ENCODE results near the gene NEGR1. TPM values are rescaled to one million over a fixed set of nuclear protein-coding genes. Genes with fewer than 3 reads are reported as not detected.

The NEGR1 gene
- total and polyA plus RNA-seq, 7 experiments from 2014 or later: 0.08 to 1.2 TPM; not detected in 5

DNA sequence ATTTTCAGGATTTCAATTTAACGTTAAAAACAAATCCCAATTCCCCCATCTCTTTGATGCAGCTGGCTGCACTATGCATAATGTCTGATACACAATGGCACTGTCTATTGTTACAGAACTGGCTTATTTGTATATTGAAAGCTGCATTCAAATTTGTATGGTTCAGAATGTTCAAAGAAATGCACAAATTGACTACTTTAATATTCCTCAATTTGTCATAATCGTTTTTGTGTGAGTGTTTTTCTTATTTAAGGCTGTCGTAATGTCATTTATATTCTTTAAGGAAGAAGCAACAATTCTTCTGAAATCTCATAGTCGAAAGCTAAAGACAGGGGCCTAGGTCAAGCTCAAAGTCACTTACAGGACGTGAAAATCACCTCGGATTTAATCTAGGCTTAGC, 860.1 kb downstream of the NEGR1 start:
- Histone ChIP-seq H3K4me1 (ENCODE audit: control insufficient read depth in 2 of 2, insufficient read depth in 2 of 2, low read length in 2 of 2) (no peaks in the 10 kb centered on the region), H3K9me3 (ENCODE audit: control insufficient read depth in 2 of 3, low read length in 3 of 3) (no peaks in the 10 kb centered on the region), H3K27ac (ENCODE audit: low read depth, low read length) (no peak overlapping the region), H3K27me3 (ENCODE audit: control insufficient read depth in 2 of 2, insufficient read depth in 2 of 2, low read length in 2 of 2) (no peaks in the 10 kb centered on the region), H3K4me3 (ENCODE audit: low read length) (no peak overlapping the region), H3K36me3 (ENCODE audit: control insufficient read depth in 2 of 3, insufficient read depth in 3 of 3, low read length in 3 of 3) (no peaks in the 10 kb centered on the region)
- Mint-ChIP-seq H3K9me3 (peaks cover 0 to 4% (median 0%) of the 10 kb centered on the region in 11 donors), H3K27me3 (no peaks in the 10 kb centered on the region), H3K27ac (no peak overlapping the region), H3K4me1 (no peaks in the 10 kb centered on the region), H3K36me3 (no peaks in the 10 kb centered on the region), H3K4me3 (no peak overlapping the region)
- ChIA-PET CTCF (no interaction called here), POLR2A (no interaction called here)
- intact Hi-C loops (cut with micrococcal nuclease): no loop called here
- no peak for DNase-seq
- ATAC-seq: no peak

DNA sequence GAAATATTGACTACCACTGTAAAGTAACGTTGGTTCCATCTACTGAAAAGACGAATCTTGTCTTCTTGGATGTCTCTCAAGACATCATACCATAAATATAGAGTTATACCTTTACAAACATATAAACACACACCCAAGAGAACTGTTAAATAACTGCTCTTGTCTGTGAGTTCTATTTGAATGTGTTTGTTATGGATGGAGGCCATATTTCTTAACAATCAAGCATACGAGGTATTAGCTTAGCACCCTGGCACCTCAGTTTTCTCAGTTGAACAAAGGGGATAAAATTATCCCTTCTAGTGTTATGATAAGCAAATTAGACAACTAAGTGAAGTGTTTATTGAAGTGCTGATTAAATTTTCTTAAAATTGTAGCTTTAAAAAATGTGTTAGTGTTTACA, 864.9 kb downstream of the NEGR1 start:
- no peak for DNase-seq
- no peaks in the 10 kb centered on the region for H3K36me3 ChIP-seq (ENCODE audit: control insufficient read depth in 2 of 3, insufficient read depth in 3 of 3, low read length in 3 of 3)
- no peaks in the 10 kb centered on the region for H3K27me3 Mint-ChIP-seq
- H3K4me3 Mint-ChIP-seq: no peak overlapping the region
- H3K4me3 ChIP-seq (ENCODE audit: low read length): no peak overlapping the region
- H3K27ac ChIP-seq (ENCODE audit: low read depth, low read length): no peak overlapping the region
- H3K36me3 Mint-ChIP-seq: no peaks in the 10 kb centered on the region
- H3K9me3 Mint-ChIP-seq: peaks cover 0 to 4% (median 0%) of the 10 kb centered on the region in 11 donors
- no peaks in the 10 kb centered on the region for H3K4me1 ChIP-seq (ENCODE audit: control insufficient read depth in 2 of 2, insufficient read depth in 2 of 2, low read length in 2 of 2)
- H3K9me3 ChIP-seq (ENCODE audit: control insufficient read depth in 2 of 3, low read length in 3 of 3): no peaks in the 10 kb centered on the region
- POLR2A ChIA-PET: no interaction called here
- no peak for ATAC-seq
- CTCF ChIA-PET: no interaction called here
- no peak overlapping the region for H3K27ac Mint-ChIP-seq
- intact Hi-C loops (cut with micrococcal nuclease): no loop called here
- H3K4me1 Mint-ChIP-seq: no peaks in the 10 kb centered on the region
- H3K27me3 ChIP-seq (ENCODE audit: control insufficient read depth in 2 of 2, insufficient read depth in 2 of 2, low read length in 2 of 2): no peaks in the 10 kb centered on the region

DNA sequence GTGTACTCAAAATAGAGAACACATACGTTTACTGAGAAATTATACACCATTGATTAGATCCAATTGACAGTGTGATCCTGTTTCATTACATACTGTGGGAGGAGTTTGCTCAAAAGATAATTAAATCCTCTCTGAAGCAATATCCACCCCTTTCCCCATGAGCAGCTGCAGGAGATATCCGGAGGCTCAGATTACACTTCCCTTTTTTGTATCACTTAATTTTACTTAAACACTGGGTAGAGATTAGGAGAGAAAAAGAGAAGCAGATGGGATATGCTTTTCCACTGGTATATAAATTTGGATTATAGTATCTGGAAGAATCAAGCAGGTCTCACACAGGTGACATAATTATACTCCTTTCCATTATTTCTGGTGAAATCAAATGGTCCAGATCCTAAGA, 868.2 kb downstream of the NEGR1 start:
- ChIA-PET CTCF (no interaction called here), POLR2A (no interaction called here)
- Mint-ChIP-seq H3K9me3 (peaks cover 0 to 8% (median 0%) of the 10 kb centered on the region in 11 donors), H3K4me1 (no peaks in the 10 kb centered on the region), H3K27ac (no peak overlapping the region), H3K36me3 (no peaks in the 10 kb centered on the region), H3K27me3 (no peaks in the 10 kb centered on the region), H3K4me3 (no peak overlapping the region)
- DNase-seq (no peak), ATAC-seq (no peak)
- Histone ChIP-seq H3K4me3 (ENCODE audit: low read length) (no peak overlapping the region), H3K27ac (ENCODE audit: low read depth, low read length) (no peak overlapping the region), H3K27me3 (ENCODE audit: control insufficient read depth in 2 of 2, insufficient read depth in 2 of 2, low read length in 2 of 2) (no peaks in the 10 kb centered on the region), H3K36me3 (ENCODE audit: control insufficient read depth in 2 of 3, insufficient read depth in 3 of 3, low read length in 3 of 3) (no peaks in the 10 kb centered on the region), H3K4me1 (ENCODE audit: control insufficient read depth in 2 of 2, insufficient read depth in 2 of 2, low read length in 2 of 2) (no peaks in the 10 kb centered on the region), H3K9me3 (ENCODE audit: control insufficient read depth in 2 of 3, low read length in 3 of 3) (no peaks in the 10 kb centered on the region)
- intact Hi-C loops (cut with micrococcal nuclease): no loop called here

DNA sequence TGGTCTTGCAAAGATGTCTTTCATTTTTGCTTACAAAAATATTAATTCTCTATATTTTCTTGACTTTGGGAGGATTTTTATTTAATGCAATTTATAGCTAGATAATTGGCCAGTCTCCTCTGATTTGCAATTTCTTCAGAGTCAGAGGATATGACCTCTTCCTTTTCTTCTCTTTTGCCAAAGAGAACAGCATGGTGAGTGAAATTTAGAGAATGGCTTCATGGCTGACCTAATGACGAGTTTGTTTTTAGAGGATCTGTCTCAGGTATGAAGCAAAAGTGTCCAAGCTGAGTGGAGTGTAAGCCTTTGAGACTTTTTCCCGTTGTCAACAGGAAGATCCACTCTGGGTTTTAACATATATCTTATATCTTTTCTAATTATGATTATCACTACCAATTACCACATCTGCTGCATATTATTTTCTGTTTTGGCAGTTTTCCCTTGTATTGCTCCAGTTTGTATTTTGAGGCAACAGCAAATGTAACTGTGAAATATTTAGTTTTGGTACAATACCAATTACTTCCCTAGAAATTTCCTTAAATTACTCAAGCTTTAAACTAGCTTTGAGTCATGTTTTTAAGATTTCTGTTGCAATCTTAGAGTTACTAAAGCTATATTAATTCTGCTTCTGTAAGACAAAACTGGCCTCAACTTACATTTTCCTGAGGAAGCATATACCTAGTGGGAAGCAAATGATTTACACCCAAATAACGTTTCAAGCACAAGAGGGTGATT, 868.7 kb downstream of the NEGR1 start:
- DNase-seq (no peak), ATAC-seq (no peak)
- Histone ChIP-seq H3K27me3 (ENCODE audit: control insufficient read depth in 2 of 2, insufficient read depth in 2 of 2, low read length in 2 of 2) (no peaks in the 10 kb centered on the region), H3K4me1 (ENCODE audit: control insufficient read depth in 2 of 2, insufficient read depth in 2 of 2, low read length in 2 of 2) (no peaks in the 10 kb centered on the region), H3K36me3 (ENCODE audit: control insufficient read depth in 2 of 3, insufficient read depth in 3 of 3, low read length in 3 of 3) (no peaks in the 10 kb centered on the region), H3K9me3 (ENCODE audit: control insufficient read depth in 2 of 3, low read length in 3 of 3) (no peaks in the 10 kb centered on the region), H3K4me3 (ENCODE audit: low read length) (no peak overlapping the region), H3K27ac (ENCODE audit: low read depth, low read length) (no peak overlapping the region)
- no peak overlapping the region for H3K27ac Mint-ChIP-seq
- no peaks in the 10 kb centered on the region for H3K4me1 Mint-ChIP-seq
- no peaks in the 10 kb centered on the region for H3K36me3 Mint-ChIP-seq
- intact Hi-C loops (cut with micrococcal nuclease): no loop called here
- peaks cover 0 to 8% (median 0%) of the 10 kb centered on the region in 11 donors for H3K9me3 Mint-ChIP-seq
- H3K27me3 Mint-ChIP-seq: no peaks in the 10 kb centered on the region
- ChIA-PET CTCF (no interaction called here), POLR2A (no interaction called here)
- H3K4me3 Mint-ChIP-seq: no peak overlapping the region

DNA sequence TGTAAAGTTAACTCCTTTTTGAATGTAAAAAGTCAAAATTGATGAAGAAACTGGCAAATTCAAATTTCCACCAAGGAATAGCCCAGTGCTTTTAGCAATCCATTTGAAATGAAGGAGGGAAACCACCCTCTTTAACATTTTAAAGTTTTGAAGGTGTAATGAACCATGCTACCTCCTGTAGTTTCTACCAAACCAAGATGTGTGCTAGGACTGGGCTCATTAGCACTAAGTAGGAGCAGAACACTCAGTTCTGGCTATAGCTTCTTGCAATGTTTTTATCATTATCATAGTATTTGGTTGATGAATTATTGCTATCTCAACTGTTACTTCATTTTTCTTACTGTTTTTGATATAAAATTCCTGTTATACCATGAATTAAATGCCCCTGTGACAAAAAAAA, 882.3 kb downstream of the NEGR1 start:
- Histone ChIP-seq H3K36me3 (ENCODE audit: control insufficient read depth in 2 of 3, insufficient read depth in 3 of 3, low read length in 3 of 3) (no peaks in the 10 kb centered on the region), H3K27me3 (ENCODE audit: control insufficient read depth in 2 of 2, insufficient read depth in 2 of 2, low read length in 2 of 2) (no peaks in the 10 kb centered on the region), H3K27ac (ENCODE audit: low read depth, low read length) (no peak overlapping the region), H3K9me3 (ENCODE audit: control insufficient read depth in 2 of 3, low read length in 3 of 3) (no peaks in the 10 kb centered on the region), H3K4me3 (ENCODE audit: low read length) (no peak overlapping the region), H3K4me1 (ENCODE audit: control insufficient read depth in 2 of 2, insufficient read depth in 2 of 2, low read length in 2 of 2) (no peaks in the 10 kb centered on the region)
- POLR2A ChIA-PET: no interaction called here
- no peak overlapping the region for H3K4me3 Mint-ChIP-seq
- no peaks in the 10 kb centered on the region for H3K4me1 Mint-ChIP-seq
- H3K27ac Mint-ChIP-seq: no peak overlapping the region
- no peak for DNase-seq
- peaks cover 0 to 6% (median 3%) of the 10 kb centered on the region in 11 donors for H3K9me3 Mint-ChIP-seq
- intact Hi-C loops (cut with micrococcal nuclease): no loop called here
- H3K36me3 Mint-ChIP-seq: no peaks in the 10 kb centered on the region
- CTCF ChIA-PET: no interaction called here
- H3K27me3 Mint-ChIP-seq: no peaks in the 10 kb centered on the region
- ATAC-seq: no peak

DNA sequence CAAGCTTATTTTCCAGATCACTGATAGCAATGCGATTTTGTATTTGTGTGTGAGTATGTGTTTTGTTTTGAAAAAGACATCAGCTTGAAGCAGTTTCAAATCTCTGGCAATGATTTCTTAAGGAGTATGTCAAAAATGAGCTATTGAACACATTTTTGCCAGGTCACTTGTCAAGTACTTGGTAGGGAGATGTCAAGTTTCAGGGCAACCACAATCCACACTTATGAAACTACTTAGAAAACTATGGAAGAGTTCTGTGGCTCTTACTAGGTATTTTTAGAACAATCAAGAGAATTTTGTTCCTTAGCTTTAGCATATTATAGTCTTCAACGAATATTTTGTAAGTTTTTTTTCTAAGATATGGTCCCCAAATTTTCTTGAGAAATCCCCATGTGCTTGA, 882.7 kb downstream of the NEGR1 start:
- H3K4me3 Mint-ChIP-seq: no peak overlapping the region
- intact Hi-C loops (cut with micrococcal nuclease): no loop called here
- no peaks in the 10 kb centered on the region for H3K9me3 ChIP-seq (ENCODE audit: control insufficient read depth in 2 of 3, low read length in 3 of 3)

DNA sequence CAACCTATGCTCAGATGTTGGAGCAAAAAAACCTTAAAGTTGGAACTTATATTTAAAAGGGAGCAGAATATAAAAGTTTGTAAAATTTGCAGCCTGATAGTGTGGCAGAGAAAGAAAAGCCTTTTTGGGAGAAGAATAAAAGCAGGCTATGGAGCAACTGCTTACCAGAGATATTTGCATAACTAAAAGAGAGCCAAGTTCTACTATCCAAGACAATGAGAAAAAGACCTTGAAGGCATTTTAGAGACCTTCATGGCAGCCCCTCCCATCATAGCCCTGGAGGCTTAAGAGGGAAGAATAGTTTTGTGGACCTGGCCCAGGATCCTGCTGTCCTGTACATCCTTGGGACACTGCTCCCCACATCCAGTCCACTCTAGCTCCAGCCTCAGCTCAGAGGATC, 889.0 kb downstream of the NEGR1 start:
- CTCF ChIA-PET: no interaction called here
- no peak for ATAC-seq

More for the DNA sequence above, 882.7 kb downstream of the NEGR1 start:
- Histone ChIP-seq H3K4me1 (ENCODE audit: control insufficient read depth in 2 of 2, insufficient read depth in 2 of 2, low read length in 2 of 2) (no peaks in the 10 kb centered on the region), H3K4me3 (ENCODE audit: low read length) (no peak overlapping the region), H3K36me3 (ENCODE audit: control insufficient read depth in 2 of 3, insufficient read depth in 3 of 3, low read length in 3 of 3) (no peaks in the 10 kb centered on the region), H3K27me3 (ENCODE audit: control insufficient read depth in 2 of 2, insufficient read depth in 2 of 2, low read length in 2 of 2) (no peaks in the 10 kb centered on the region), H3K27ac (ENCODE audit: low read depth, low read length) (no peak overlapping the region)
- DNase-seq (no peak), ATAC-seq (no peak)
- Mint-ChIP-seq H3K27me3 (no peaks in the 10 kb centered on the region), H3K27ac (no peak overlapping the region), H3K4me1 (no peaks in the 10 kb centered on the region), H3K36me3 (no peaks in the 10 kb centered on the region), H3K9me3 (peaks cover 0 to 9% (median 5%) of the 10 kb centered on the region in 11 donors)
- ChIA-PET POLR2A (no interaction called here), CTCF (no interaction called here)

More for the DNA sequence above, 889.0 kb downstream of the NEGR1 start:
- no peaks in the 10 kb centered on the region for H3K36me3 ChIP-seq (ENCODE audit: control insufficient read depth in 2 of 3, insufficient read depth in 3 of 3, low read length in 3 of 3)
- intact Hi-C loops (cut with micrococcal nuclease): no loop called here
- H3K9me3 Mint-ChIP-seq: peaks cover 7 to 42% (median 19%) of the 10 kb centered on the region in 11 donors
- H3K27ac Mint-ChIP-seq: no peak overlapping the region
- no peak overlapping the region for H3K4me3 ChIP-seq (ENCODE audit: low read length)
- H3K4me1 Mint-ChIP-seq: no peaks in the 10 kb centered on the region
- peaks cover 0 to 4% (median 0%) of the 10 kb centered on the region in 3 experiments for H3K9me3 ChIP-seq (ENCODE audit: control insufficient read depth in 2 of 3, low read length in 3 of 3)
- no peak overlapping the region for H3K27ac ChIP-seq (ENCODE audit: low read depth, low read length)
- no peaks in the 10 kb centered on the region for H3K4me1 ChIP-seq (ENCODE audit: control insufficient read depth in 2 of 2, insufficient read depth in 2 of 2, low read length in 2 of 2)
- no peaks in the 10 kb centered on the region for H3K36me3 Mint-ChIP-seq
- H3K27me3 Mint-ChIP-seq: no peaks in the 10 kb centered on the region
- POLR2A ChIA-PET: no interaction called here
- no peak overlapping the region for H3K4me3 Mint-ChIP-seq
- DNase-seq: no peak
- H3K27me3 ChIP-seq (ENCODE audit: control insufficient read depth in 2 of 2, insufficient read depth in 2 of 2, low read length in 2 of 2): no peaks in the 10 kb centered on the region

Measured in naive thymus-derived CD4-positive, alpha-beta T cell (primary cell).